ENCODE results near the gene SLC2A8. TPM values are rescaled to one million over a fixed set of nuclear protein-coding genes. Genes with fewer than 3 reads are reported as not detected.

The SLC2A8 gene
- total RNA-seq, 1 donor from 2014 or later: 9.0 TPM

DNA sequence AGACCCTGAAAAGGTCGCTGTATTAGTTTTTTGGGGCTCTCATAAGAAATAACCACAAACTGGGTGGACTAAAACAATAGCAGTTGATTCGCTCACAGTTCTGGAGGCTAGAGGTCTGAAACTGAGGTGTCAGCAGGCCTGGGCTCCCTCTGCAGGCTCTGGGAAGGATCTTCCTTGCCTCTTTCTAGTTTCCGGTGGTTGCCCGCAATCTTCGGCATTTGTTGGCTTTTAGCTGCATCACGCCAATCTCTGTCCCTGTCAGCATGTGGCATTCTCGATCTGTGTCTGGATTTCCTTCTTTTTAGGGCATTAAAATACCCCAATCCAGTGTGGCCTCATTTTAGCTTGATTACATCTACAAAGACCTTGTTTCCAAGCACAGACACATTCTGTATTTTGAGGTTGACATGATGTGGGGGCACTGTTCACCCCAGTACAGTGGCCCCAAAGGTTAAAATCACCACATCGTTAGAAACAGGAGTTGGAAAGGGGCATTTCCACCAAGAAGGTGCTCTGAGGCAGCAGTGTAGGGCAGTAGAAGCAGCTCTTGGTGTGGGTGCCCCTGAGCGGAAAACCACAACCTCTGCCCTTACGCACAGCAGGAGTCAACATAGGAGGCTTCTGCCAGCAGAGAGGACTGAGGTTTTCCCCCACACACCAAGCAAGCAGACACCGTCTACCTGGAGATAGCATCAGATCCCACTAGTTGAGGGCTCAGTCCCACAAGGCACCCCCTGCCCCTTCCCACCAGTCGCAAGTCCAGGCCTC is 40.7 kb downstream of the SLC2A8 start:
- no peak for ATAC-seq

- no peak for ATAC-seq
Measured at GRCh38 chr9:127438394-127438793, 41.4 kb downstream of the SLC2A8 start.

- no peak for ATAC-seq
Measured at GRCh38 chr9:127444283-127444920, 47.4 kb downstream of the SLC2A8 start.

GRCh38 chr9:127444921-127445850 is 48.2 kb downstream of the SLC2A8 start:
- no peak for ATAC-seq

GRCh38 chr9:127445851-127446712 is 49.1 kb downstream of the SLC2A8 start:
- no peak for ATAC-seq

GRCh38 chr9:127446713-127447415 is 49.9 kb downstream of the SLC2A8 start:
- no peak for ATAC-seq

DNA sequence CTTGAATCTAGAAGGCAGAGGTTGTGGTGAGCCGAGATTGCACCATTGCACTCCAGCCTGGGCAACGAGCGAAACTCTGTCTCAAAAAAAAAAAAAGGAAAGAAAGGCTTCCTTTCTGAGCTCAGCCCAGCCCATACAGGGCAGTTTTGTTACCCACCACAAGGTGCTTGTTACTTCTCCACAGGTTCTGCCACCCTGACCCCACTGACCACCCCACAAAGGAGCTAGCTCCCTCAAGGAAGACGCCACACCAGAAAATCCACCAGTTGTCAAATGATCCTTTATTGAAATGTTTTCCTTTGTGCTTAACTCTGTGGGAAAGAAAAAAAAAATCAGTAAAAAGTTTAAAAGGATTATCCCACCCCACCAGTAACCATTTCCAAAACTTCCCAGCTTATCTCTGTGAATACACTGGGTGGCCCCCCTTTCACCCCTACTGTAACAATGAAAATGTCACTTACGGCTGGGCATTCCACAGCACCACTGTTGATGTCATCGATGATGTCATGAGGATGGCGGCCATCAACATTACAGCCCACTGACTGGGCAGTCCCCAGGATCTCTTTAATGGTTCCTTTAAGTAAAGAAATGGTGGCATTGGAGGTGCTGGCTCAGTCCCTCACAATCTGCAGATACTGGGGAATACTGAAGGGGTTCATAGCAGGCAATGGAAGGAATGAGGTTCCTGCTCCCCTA is 50.6 kb downstream of the SLC2A8 start:
- no peak for ATAC-seq

DNA sequence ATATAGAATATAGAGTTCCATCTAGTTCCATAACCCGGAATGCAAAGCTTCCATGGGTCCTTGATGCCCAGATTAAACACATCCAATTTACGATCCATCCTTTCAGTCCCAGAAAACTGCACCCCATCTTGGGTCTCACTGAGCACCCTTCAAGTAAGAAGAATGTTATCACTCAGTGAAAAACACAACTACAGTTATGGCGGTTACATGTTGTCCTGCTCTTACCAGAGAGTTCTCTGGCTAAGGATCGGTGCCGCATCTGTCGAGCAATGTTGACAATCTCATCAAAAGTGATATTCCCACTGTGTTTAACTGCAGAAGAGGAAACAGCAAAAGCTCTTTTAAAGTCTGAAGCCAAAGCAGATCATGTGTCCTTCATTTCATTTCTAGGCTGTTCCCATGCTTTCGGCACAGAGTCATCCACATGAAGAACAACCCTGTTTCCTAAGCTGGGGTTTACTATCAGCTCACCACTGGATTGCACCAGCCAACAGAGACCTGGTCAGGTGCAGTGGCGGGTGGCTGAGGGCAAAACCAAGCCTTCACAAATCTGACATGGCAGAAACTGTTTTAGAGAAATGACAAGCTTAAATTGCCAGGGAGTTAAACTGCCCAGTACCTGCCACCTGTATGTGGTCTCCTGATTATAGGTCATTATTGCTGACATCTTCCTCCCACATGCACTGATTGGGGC is 51.3 kb downstream of the SLC2A8 start:
- ATAC-seq: no peak

DNA sequence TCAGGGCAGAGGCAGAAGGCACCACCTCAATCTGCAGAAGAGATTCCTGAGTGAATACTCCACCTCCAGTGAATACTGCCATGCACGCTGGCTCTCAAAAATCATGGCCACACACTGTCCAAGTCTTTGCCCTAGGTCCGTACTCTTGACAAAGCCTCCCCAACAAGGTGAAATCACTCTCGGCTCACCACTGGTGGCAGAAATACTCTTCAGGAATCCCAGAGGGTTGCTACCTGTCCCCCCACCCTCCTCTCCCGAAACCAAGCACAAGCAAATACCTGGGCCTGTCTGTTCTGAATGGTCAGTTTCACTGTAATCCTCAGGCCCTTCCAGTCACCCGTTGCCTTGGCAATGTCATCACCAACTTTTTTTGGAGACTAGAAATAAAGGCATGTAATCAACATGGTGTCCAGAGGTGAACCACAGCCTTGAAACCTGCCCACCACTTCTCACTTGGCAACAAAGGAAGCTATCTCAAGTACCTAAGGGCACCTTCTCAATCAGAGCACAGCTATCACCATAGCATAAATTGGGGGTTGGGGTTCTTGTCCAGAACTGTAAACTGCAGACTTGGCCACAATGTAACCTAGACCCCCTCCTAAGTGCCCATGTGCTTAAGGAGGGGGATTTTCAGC is 52.5 kb downstream of the SLC2A8 start:
- ATAC-seq: no peak

DNA sequence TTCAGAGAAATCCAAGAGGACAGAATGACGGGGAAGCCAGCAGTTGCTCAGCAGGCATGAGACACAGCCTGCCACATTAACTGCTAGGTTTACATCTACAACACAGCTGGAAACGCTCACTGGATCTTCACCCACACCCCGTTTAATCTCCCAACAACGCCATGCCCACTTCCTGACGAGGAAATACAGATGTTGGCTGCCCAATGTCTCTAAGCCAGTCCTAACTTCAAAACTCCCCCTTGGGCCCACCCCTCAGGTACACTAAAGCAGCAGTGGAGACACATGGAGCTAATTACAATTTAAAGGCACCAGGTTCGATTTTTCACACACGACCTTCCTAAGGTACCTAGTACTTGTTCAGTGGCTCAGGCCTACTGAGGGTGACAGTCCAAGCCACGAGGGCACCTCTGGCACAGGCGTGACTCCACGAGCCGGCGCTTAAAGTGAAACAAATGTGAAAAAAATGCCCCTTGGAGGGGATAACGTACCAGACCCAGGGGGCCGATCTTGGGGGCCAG is 53.3 kb downstream of the SLC2A8 start:
- peak; percentile 6 for ATAC-seq

GRCh38 chr9:127450830-127451607 is 54.0 kb downstream of the SLC2A8 start, which contains the start of the genes LRSAM1 and RPL12:
LRSAM1 (plus strand) TSS chr9:127451510; CDS start chr9:127454528, 3,018 bp downstream.
RPL12 (minus strand) TSS chr9:127451406; CDS start chr9:127451317, 89 bp downstream.
- ATAC-seq: peak; percentile 79

GRCh38 chr9:127451608-127451857 is 54.6 kb downstream of the SLC2A8 start:
- ATAC-seq: no peak

- ATAC-seq: peak; percentile 63
Measured at GRCh38 chr9:127451858-127452656, 55.1 kb downstream of the SLC2A8 start.

- no peak for ATAC-seq
Measured at GRCh38 chr9:127452691-127453090, 55.7 kb downstream of the SLC2A8 start.

DNA sequence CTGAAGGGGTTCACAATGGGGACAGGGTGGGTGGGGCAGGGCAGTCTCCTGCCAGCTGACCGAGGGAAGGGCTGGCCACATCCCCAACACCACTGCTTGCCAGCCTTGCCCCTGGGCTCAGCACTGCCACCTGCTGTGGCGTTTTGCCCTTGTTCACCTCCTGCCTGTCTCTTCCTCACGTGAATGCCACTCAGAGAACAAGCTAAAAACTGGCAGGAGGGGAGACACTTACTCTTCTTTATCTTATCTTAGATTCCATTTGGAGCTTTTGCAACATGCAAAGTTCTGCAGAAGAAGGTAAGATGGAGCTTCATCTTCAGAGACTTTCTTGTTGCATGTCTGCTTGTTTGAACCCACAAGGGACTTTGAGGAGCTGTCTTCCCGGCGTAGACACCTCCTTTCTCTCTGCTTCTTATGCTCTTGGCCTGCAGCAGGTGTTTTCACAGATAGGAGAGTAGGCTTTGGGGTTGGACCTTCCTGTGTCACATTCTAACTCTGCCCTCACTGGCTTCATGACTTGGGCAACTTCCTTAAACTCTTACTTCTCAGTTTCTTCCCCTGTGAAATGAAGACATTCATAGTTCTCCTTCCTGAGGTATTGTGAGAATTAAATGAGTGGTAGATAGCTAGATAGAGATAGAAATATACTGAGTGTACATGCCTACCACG is 58.5 kb downstream of the SLC2A8 start:
- ATAC-seq: no peak

- ATAC-seq: no peak
Measured at GRCh38 chr9:127457191-127457878, 60.4 kb downstream of the SLC2A8 start.
